Stimulated activated CD8-positive, alpha-beta memory T cell treated with anti-CD3 and anti-CD28 coated beads, Interleukin-7, amount 100 ng/mL, for 48 hours (primary cell): ENCODE measurements around the gene MYOD1.

Experiments
- DNase-seq, 2 donors: peaks; one replicate each; pipeline ENCODE4 v3.0.0-alpha.2; 2020; ENCODE audit warnings: low read depth in 1 of 2; ENCODE audit errors: extremely low read depth in 1 of 2

The MYOD1 gene

GRCh38 chr11:17719028-17719937, at the start of gene MYOD1:
MYOD1 (plus strand) TSS chr11:17719571; CDS start chr11:17719783, 212 bp downstream.
- no peak for DNase-seq

GRCh38 chr11:17672469-17672868, 46.9 kb upstream of the MYOD1 start:
- DNase-seq: no peak

- DNase-seq: no peak
Measured at GRCh38 chr11:17673951-17674350, 45.4 kb upstream of the MYOD1 start.

- DNase-seq: no peak
Measured at GRCh38 chr11:17682848-17683247, 36.5 kb upstream of the MYOD1 start.

- DNase-seq: no peak
Measured at GRCh38 chr11:17683377-17684161, 35.8 kb upstream of the MYOD1 start.

GRCh38 chr11:17684550-17684949, 34.8 kb upstream of the MYOD1 start:
- no peak for DNase-seq

GRCh38 chr11:17686231-17686980, 33.0 kb upstream of the MYOD1 start:
- DNase-seq: no peak

GRCh38 chr11:17687946-17688670, 31.3 kb upstream of the MYOD1 start:
- DNase-seq: no peak

- DNase-seq: no peak
Measured at GRCh38 chr11:17691550-17691949, 27.8 kb upstream of the MYOD1 start.

GRCh38 chr11:17691976-17692375, 27.4 kb upstream of the MYOD1 start:
- no peak for DNase-seq

- no peak for DNase-seq
Measured at GRCh38 chr11:17692931-17693330, 26.4 kb upstream of the MYOD1 start.

- DNase-seq: no peak
Measured at GRCh38 chr11:17693531-17693930, 25.8 kb upstream of the MYOD1 start.

- no peak for DNase-seq
Measured at GRCh38 chr11:17694494-17695110, 24.8 kb upstream of the MYOD1 start.

- no peak for DNase-seq
Measured at GRCh38 chr11:17695454-17696441, 23.6 kb upstream of the MYOD1 start.

- DNase-seq: no peak
Measured at GRCh38 chr11:17696741-17697140, 22.6 kb upstream of the MYOD1 start.

GRCh38 chr11:17697175-17697949, 22.0 kb upstream of the MYOD1 start:
- no peak for DNase-seq

GRCh38 chr11:17699147-17700114, 19.9 kb upstream of the MYOD1 start:
- no peak for DNase-seq
